Stomach (tissue), 9 donors: Measurements from ENCODE around the gene AAMDC. TPM values are rescaled to one million over a fixed set of nuclear protein-coding genes. Genes with fewer than 3 reads are reported as not detected.
"Not testable (repeated sequence)": the region's sequence is repeated elsewhere in the genome, so short reads cannot be mapped to it uniquely, and the experiment has no call there.

Experiments used
- DNase-seq, 2 donors: peaks; one replicate each; pipeline versions ENCODE4 v3.0.0 to v3.0.0-alpha.2; 2013 to 2019
- H3K27ac ChIP-seq, 5 donors: fragments of 200-600 bp in 4 of 5; sonication (generic) in 4 of 5; one replicate each; pipeline ENCODE4 v1.5.1; 2013 to 2019; ENCODE audit warnings: mild to moderate bottlenecking in 1 of 5, moderate library complexity in 1 of 5
- H3K27me3 ChIP-seq, 3 donors: fragments of 200-600 bp; sonication (generic); one replicate each; pipeline ENCODE4 v1.5.1; 2017 to 2019; ENCODE audit warnings: mixed run types in 1 of 3
- H3K36me3 ChIP-seq, 4 donors: fragments of 200-600 bp; sonication (generic); 1 replicate in 3 of 4; 2 replicates in 1 of 4; pipeline ENCODE4 v1.5.1; 2016 to 2019
- H3K4me1 ChIP-seq, 4 donors: fragments of 200-600 bp; sonication (generic); one replicate each; pipeline ENCODE4 v1.5.1; 2016 to 2019
- H3K4me3 ChIP-seq, 4 donors: fragments of 200-600 bp; sonication (generic) in 3 of 4; one replicate each; pipeline ENCODE4 v1.5.1; 2016 to 2019; ENCODE audit warnings: mild to moderate bottlenecking in 1 of 4
- H3K9me3 ChIP-seq, 4 donors: fragments of 200-600 bp; sonication (generic); one replicate each; pipeline ENCODE4 v1.5.1; 2016 to 2019
- EP300 ChIP-seq: sonication (generic); formaldehyde crosslinking; IDR thresholded peaks from one replicate; pipeline ENCODE4 v1.6.1; 2017; ENCODE audit warnings: antibody characterized with exemption
- POLR2A ChIP-seq, 4 donors: fragments of 450-650 bp; IDR thresholded peaks; one replicate each; pipeline ENCODE4 v1.6.1; 2016; ENCODE audit warnings: antibody characterized with exemption in 4 of 4, control low read depth in 2 of 4, mild to moderate bottlenecking in 1 of 4, moderate library complexity in 1 of 4
- POLR2AphosphoS5 ChIP-seq, 3 donors: sonication (generic); formaldehyde crosslinking; IDR thresholded peaks; one replicate each; pipeline ENCODE4 v1.6.1; 2016; ENCODE audit warnings: antibody characterized with exemption in 3 of 3
- WGBS, 5 donors: extraction: QIAGEN DNeasy Blood & Tissue Kit in 3 of 5; methylation state at CpG; one replicate each; pipeline versions ENCODE4 v1.1.5 to v1.1.7; 2013 to 2018; 5-methylcytosine and 5-hydroxymethylcytosine counted together
- intact Hi-C: fragments of 100-400 bp; cut with DNase I; formaldehyde crosslinking; loops from one replicate; pipeline ENCODE4 v1.15.1; 2023; ENCODE audit warnings: low total_unique reads
- polyA plus RNA-seq, 3 donors: library from polyadenylated mRNA; stranded (reverse); fragments of 200-250 nt; gene quantifications; one replicate each; pipeline ENCODE4 v1.2.3, GENCODE V29; 2013
- total RNA-seq, 5 donors: library from RNA; depleted of rRNA; stranded (reverse); fragments of >200 nt; gene quantifications; one replicate each; pipeline versions ENCODE4 v1.1.0 to v1.2.3, GENCODE V29; 2014 to 2016
- TF ChIP-seq, protein P1 (sequence below), 7 experiments: fragments of 450-650 bp in 4 of 7; fragments of 200-600 bp in 3 of 7; sonication (generic) in 3 of 7; IDR thresholded peaks; one replicate each; pipeline ENCODE4 v1.5.1; 2016 to 2019; ENCODE audit warnings: antibody characterized with exemption in 7 of 7, control low read depth in 2 of 7, mild to moderate bottlenecking in 1 of 7
- donor health status: healthy with polysubstance abuse.
- donor health status: Bipolar disorder and iron deficiency.
- donor health status: healthy.

AAMDC gene
- total and polyA plus RNA-seq, 8 donors: 2.2 to 127 (median 32.7) TPM; not detected in 1

DNA sequence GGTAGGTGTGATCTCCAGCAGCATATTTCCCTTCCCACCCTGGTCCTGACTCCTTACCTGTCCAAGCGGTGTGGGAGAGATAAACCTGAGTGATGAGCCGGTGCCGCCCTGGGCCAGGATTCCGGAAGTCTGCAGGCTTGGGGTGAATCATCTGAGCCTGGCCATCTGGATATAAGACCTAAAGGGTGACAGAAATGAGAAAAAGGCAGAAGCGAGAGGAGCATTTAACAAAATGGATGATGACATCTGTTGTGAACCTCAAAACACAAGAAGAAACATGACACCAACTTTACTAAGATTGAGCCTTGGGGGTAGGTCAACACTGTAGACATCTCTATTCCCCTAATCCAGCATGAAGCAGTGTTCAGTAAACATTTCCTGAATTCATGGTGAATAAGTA lies 62.8 kb downstream of the AAMDC start:
- no peak for TF ChIP-seq POLR2AphosphoS5 (IDR thresholded peaks at IDR 0.05)
- TF ChIP-seq POLR2A (IDR thresholded peaks at IDR 0.05): no peak
- TF ChIP-seq, protein P1, sequence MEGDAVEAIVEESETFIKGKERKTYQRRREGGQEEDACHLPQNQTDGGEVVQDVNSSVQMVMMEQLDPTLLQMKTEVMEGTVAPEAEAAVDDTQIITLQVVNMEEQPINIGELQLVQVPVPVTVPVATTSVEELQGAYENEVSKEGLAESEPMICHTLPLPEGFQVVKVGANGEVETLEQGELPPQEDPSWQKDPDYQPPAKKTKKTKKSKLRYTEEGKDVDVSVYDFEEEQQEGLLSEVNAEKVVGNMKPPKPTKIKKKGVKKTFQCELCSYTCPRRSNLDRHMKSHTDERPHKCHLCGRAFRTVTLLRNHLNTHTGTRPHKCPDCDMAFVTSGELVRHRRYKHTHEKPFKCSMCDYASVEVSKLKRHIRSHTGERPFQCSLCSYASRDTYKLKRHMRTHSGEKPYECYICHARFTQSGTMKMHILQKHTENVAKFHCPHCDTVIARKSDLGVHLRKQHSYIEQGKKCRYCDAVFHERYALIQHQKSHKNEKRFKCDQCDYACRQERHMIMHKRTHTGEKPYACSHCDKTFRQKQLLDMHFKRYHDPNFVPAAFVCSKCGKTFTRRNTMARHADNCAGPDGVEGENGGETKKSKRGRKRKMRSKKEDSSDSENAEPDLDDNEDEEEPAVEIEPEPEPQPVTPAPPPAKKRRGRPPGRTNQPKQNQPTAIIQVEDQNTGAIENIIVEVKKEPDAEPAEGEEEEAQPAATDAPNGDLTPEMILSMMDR (IDR thresholded peaks at IDR 0.05): no peak
- TF ChIP-seq EP300: no peak
- peaks cover 22 to 79% (median 75%) of the 10 kb centered on the region in 4 donors for H3K36me3 ChIP-seq
- whole genome bisulfite sequencing, 5 donors: 91 to 95% (median 94%) methylated on average over 5 of the region's 5 CpGs

DNA sequence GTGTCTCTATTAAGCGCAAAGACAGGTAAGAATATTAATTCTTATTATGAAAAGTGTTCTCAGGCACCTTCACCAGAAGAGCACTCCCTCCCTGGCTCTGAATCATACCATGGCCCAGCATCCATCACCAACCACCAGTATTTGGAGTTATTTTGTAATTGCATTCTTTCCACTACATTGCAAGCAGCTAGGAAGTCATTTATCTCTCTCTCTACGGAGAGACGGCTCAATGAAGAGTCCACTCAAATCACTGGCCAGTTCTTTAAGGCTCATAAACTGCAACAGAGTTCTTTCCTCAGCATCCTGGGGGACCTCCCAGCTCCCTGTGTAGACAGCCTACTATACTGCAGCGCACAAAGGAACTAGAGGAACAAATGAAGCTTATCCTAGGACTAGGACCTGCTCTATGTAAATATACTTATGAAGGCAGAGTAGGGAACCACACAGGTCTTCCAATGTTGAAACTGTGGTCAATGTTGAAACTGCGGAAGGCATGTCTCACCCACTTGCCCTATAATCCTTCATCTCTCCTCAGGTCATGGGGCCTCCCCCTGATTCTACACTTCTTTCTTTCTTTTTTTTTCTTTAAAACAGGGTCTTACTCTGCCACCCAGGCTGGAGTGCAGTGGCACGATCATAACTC lies 63.4 kb downstream of the AAMDC start:
- TF ChIP-seq, protein P1 (IDR thresholded peaks at IDR 0.05): no peak
- TF ChIP-seq POLR2AphosphoS5 (IDR thresholded peaks at IDR 0.05) (no peak), POLR2A (IDR thresholded peaks at IDR 0.05) (no peak), EP300 (no peak)
- intact Hi-C loops: no loop called here
- no peaks in the 10 kb centered on the region for H3K27me3 ChIP-seq
- H3K4me1 ChIP-seq: no peaks in the 10 kb centered on the region
- 78 to 98% (median 89%) methylated on average over 6 of the region's 6 CpGs for WGBS, 5 donors
- no peaks in the 10 kb centered on the region for H3K9me3 ChIP-seq
- no peak for DNase-seq
- H3K36me3 ChIP-seq: peaks cover 19 to 78% (median 72%) of the 10 kb centered on the region in 4 donors
- H3K4me3 ChIP-seq: no peak overlapping the region
- no peak overlapping the region for H3K27ac ChIP-seq

More for the DNA sequence above, 62.8 kb downstream of the AAMDC start:
- H3K4me1 ChIP-seq: peaks cover 0 to 5% (median 3%) of the 10 kb centered on the region in 4 donors
- DNase-seq: no peak
- H3K27ac ChIP-seq: no peak overlapping the region
- no peak overlapping the region for H3K4me3 ChIP-seq
- no peaks in the 10 kb centered on the region for H3K9me3 ChIP-seq
- intact Hi-C loops: no loop called here
- H3K27me3 ChIP-seq: no peaks in the 10 kb centered on the region

DNA sequence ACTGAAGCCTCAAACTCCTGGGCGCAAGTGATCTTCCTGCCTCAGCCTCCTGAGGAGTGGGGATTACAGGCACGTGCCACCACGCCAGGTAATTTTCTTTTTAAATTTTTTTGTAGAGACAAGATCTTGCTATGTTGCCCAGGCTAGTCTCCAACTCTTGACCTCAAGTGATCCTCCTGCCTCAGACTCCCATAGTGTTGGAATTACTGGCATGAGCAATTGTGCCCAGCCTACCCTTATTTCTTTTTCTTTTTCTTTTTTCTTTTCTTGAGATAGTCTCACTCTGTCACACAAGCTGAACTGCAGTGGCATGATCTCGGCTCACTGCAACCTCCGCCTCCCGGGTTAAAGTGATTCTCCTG lies 63.9 kb downstream of the AAMDC start:
- no peaks in the 10 kb centered on the region for H3K9me3 ChIP-seq
- no peak overlapping the region for H3K4me3 ChIP-seq
- 97 to 99% (median 98%) methylated on average over 6 of the region's 6 CpGs for WGBS, 5 donors
- peaks cover 19 to 78% (median 72%) of the 10 kb centered on the region in 4 donors for H3K36me3 ChIP-seq
- H3K4me1 ChIP-seq: no peaks in the 10 kb centered on the region
- H3K27ac ChIP-seq: no peak overlapping the region
- intact Hi-C loops: no loop called here
- H3K27me3 ChIP-seq: no peaks in the 10 kb centered on the region
- DNase-seq: no peak
- TF ChIP-seq EP300 (no peak), POLR2AphosphoS5 (IDR thresholded peaks at IDR 0.05) (no peak), POLR2A (IDR thresholded peaks at IDR 0.05) (no peak)
- TF ChIP-seq, protein P1 (IDR thresholded peaks at IDR 0.05): no peak

DNA sequence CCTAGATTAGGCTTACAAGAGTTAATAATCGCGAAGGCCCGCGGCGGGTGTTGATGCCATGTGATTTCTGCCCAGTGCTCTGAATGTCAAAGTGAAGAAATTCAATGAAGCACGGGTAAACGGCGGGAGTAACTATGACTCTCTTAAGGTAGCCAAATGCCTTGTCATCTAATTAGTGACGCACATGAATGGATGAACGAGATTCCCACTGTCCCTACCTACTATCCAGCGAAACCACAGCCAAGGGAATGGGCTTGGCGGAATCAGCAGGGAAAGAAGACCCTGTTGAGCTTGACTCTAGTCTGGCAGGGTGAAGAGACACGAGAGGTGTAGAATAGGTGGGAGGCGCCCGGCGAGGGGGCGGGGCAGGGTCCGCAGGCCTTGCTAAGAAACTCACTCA lies 65.5 kb downstream of the AAMDC start:
- no peaks in the 10 kb centered on the region for H3K9me3 ChIP-seq
- no peaks in the 10 kb centered on the region for H3K27me3 ChIP-seq
- WGBS, 5 donors: 86 to 97% (median 96%) methylated on average over 18 of the region's 18 CpGs
- no peaks in the 10 kb centered on the region for H3K4me1 ChIP-seq
- H3K27ac ChIP-seq: no peak overlapping the region
- intact Hi-C loops: no loop called here
- peaks cover 14 to 75% (median 69%) of the 10 kb centered on the region in 4 donors for H3K36me3 ChIP-seq
- TF ChIP-seq POLR2AphosphoS5 (IDR thresholded peaks at IDR 0.05) (no peak), POLR2A (IDR thresholded peaks at IDR 0.05) (no peak), EP300 (no peak)
- H3K4me3 ChIP-seq: no peak overlapping the region
- peak in 1 of 2 donors; percentile 40 for DNase-seq

DNA sequence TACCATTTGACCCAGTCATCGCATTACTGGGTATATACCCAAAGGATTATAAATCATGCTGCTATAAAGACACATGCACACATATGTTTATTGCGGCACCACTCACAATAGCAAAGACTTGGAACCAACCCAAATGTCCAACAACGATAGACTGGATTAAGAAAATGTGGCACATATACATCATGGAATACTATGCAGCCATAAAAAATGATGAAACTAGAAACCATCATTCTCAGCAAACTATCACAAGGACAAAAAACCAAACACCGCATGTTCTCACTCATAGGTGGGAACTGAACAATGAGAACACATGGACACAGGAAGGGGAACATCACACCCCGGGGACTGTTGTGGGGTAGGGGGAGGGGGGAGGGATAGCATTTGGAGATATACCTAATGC lies 68.1 kb downstream of the AAMDC start:
- H3K4me3 ChIP-seq, intact Hi-C loops, H3K27ac ChIP-seq, H3K4me1 ChIP-seq, H3K9me3 ChIP-seq, DNase-seq, H3K27me3 ChIP-seq: not testable (repeated sequence)
- WGBS, 5 donors: 89 to 96% (median 93%) methylated on average over 5 of the region's 5 CpGs
- peaks cover 4 to 72% (median 65%) of the 10 kb centered on the region in 4 donors for H3K36me3 ChIP-seq

DNA sequence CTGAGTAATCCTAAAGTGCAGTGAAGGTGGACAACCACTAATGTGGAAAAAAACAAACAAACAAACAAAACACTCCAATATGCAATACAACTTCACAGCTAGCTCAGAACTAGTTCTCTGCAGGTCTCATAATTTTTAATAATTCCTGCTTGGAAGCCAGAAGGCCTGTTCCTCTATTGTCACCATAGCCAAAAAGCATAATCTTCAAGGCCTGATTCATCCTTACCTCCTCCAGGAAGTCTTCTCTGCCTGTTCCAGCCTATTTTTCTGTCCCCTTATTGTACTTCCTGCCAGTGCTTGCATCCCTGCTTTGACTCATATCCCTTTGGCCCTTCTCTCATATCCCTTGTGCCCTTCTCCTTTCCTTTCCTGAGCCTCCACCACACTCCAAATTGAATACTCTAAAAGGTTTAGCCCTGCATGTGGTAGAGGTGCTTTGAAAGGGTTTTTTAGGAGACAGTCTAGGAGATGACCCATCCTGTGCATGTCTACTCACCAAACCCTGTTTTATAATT lies 69.2 kb downstream of the AAMDC start:
- DNase-seq, H3K27ac ChIP-seq, H3K4me1 ChIP-seq: not testable (repeated sequence)

DNA sequence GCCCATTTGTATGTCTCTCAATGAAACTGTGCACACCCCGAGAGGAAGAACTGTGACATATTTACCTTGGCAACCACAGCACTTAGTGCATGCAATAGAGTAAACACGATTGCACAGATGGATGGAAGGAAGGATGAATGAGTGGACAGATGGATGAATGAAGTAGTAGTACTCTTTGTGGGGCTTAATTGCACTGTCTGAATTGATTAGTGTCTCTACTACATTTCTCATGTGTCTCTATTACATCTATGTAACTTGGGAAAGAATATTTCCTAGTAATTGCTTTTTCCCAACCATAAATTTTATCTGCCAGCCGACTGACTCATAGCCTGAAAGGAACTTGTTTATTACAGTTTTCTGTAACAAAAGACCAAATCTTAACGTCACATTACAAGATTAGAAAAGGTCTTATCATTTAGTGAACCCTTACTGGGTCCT lies 69.7 kb downstream of the AAMDC start:
- DNase-seq, H3K4me1 ChIP-seq, H3K27me3 ChIP-seq, intact Hi-C loops, H3K27ac ChIP-seq, H3K4me3 ChIP-seq, H3K9me3 ChIP-seq: not testable (repeated sequence)
- 18 to 33% (median 22%) methylated on average over 4 of the region's 4 CpGs for WGBS, 5 donors
- H3K36me3 ChIP-seq: peaks cover 0 to 64% (median 61%) of the 10 kb centered on the region in 4 donors

More for the DNA sequence above, 69.2 kb downstream of the AAMDC start:
- H3K27me3 ChIP-seq, intact Hi-C loops, H3K4me3 ChIP-seq, H3K9me3 ChIP-seq: not testable (repeated sequence)
- H3K36me3 ChIP-seq: peaks cover 0 to 69% (median 64%) of the 10 kb centered on the region in 4 donors

DNA sequence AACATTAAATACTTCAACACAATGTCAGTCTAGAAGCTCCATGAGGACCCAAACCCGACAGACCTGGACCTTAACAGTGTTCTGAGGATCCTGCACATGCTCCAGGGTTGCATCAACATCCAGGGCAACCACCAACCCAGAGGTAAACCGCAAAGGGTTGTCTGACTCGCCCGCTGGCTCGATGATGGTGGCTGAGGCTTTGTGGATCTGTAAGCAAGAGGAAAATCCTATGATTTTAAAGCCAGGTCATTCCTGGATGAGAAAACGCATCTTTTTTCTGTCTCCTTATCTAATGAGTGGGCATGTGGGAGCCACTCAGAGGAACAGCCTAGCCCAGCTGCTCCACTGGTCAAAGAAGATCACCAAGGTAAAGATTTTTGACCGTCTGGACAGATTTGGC lies 70.3 kb downstream of the AAMDC start:
- H3K27ac ChIP-seq, DNase-seq, intact Hi-C loops, H3K4me3 ChIP-seq, H3K4me1 ChIP-seq, H3K27me3 ChIP-seq, H3K9me3 ChIP-seq: not testable (repeated sequence)
- peaks cover 0 to 61% (median 56%) of the 10 kb centered on the region in 4 donors for H3K36me3 ChIP-seq
- WGBS, 5 donors: 93 to 97% (median 95%) methylated on average over 7 of the region's 7 CpGs
